Tibial nerve (tissue), 4 donors: ENCODE results near the gene SMOC1.

Source experiments
- CTCF ChIP-seq, 5 experiments: fragments of 200-600 bp in 3 of 5; fragments of 450-650 bp in 2 of 5; sonication (generic) in 3 of 5; IDR thresholded peaks; one replicate each; pipeline ENCODE4 v1.5.1; 2016 to 2019; ENCODE audit warnings: antibody characterized with exemption in 5 of 5, mild to moderate bottlenecking in 3 of 5, moderate library complexity in 2 of 5
- EP300 ChIP-seq, 2 donors: sonication (generic); formaldehyde crosslinking; IDR thresholded peaks; one replicate each; pipeline ENCODE4 v1.6.1; 2017; ENCODE audit warnings: antibody characterized with exemption in 2 of 2, mild to moderate bottlenecking in 1 of 2
- POLR2A ChIP-seq, 2 donors: fragments of 450-650 bp; IDR thresholded peaks; one replicate each; pipeline ENCODE4 v1.6.1; 2017; ENCODE audit warnings: antibody characterized with exemption in 2 of 2, mild to moderate bottlenecking in 2 of 2, moderate library complexity in 2 of 2

- no peak for TF ChIP-seq POLR2A (IDR thresholded peaks at IDR 0.05)
- no peak for TF ChIP-seq CTCF (IDR thresholded peaks at IDR 0.05)
- TF ChIP-seq EP300 (IDR thresholded peaks at IDR 0.05), result no peak
Measured at GRCh38 chr14:69838881-69839416, 40.3 kb upstream of the SMOC1 start.
